ENCODE results near the gene LRCH3. TPM values are rescaled to one million over a fixed set of nuclear protein-coding genes. Genes with fewer than 3 reads are reported as not detected.

The LRCH3 gene
- total and polyA plus RNA-seq, 7 experiments from 2014 or later, result 13.5 to 75.5 (median 58.8) TPM

- Histone ChIP-seq H3K27ac (ENCODE audit: low read depth, low read length) (no peak overlapping the region), H3K36me3 (ENCODE audit: control insufficient read depth in 2 of 3, insufficient read depth in 3 of 3, low read length in 3 of 3) (peaks cover 9 to 43% (median 10%) of the 10 kb centered on the region in 3 experiments), H3K4me1 (ENCODE audit: control insufficient read depth in 2 of 2, insufficient read depth in 2 of 2, low read length in 2 of 2) (peaks cover 5 to 6% of the 10 kb centered on the region in 2 donors), H3K4me3 (ENCODE audit: low read length) (no peak overlapping the region), H3K27me3 (ENCODE audit: control insufficient read depth in 2 of 2, insufficient read depth in 2 of 2, low read length in 2 of 2) (no peaks in the 10 kb centered on the region), H3K9me3 (ENCODE audit: control insufficient read depth in 2 of 3, low read length in 3 of 3) (no peaks in the 10 kb centered on the region)
- H3K9me3 Mint-ChIP-seq, result peaks cover 0 to 2% (median 0%) of the 10 kb centered on the region in 11 donors
- peaks cover 5 to 15% (median 8%) of the 10 kb centered on the region in 7 donors for H3K4me1 Mint-ChIP-seq
- H3K36me3 Mint-ChIP-seq, result peaks cover 16 to 46% (median 37%) of the 10 kb centered on the region in 5 donors
- no peak overlapping the region for H3K4me3 Mint-ChIP-seq
- H3K27ac Mint-ChIP-seq, result peak overlapping the region in 2 of 9 donors; percentile 52
- intact Hi-C loops (cut with micrococcal nuclease), result no loop called here
- POLR2A ChIA-PET, result no interaction called here
- ATAC-seq, result no peak
- H3K27me3 Mint-ChIP-seq, result no peaks in the 10 kb centered on the region
- no peak for DNase-seq
- CTCF ChIA-PET, result no interaction called here
These were observed 82.3 kb downstream of the LRCH3 start for GRCh38 chr3:197873329-197873728.

- no peak for ATAC-seq
- Histone ChIP-seq H3K4me3 (ENCODE audit: low read length) (no peak overlapping the region), H3K36me3 (ENCODE audit: control insufficient read depth in 2 of 3, insufficient read depth in 3 of 3, low read length in 3 of 3) (peaks cover 9 to 46% (median 10%) of the 10 kb centered on the region in 3 experiments), H3K27me3 (ENCODE audit: control insufficient read depth in 2 of 2, insufficient read depth in 2 of 2, low read length in 2 of 2) (no peaks in the 10 kb centered on the region), H3K27ac (ENCODE audit: low read depth, low read length) (no peak overlapping the region), H3K9me3 (ENCODE audit: control insufficient read depth in 2 of 3, low read length in 3 of 3) (no peaks in the 10 kb centered on the region), H3K4me1 (ENCODE audit: control insufficient read depth in 2 of 2, insufficient read depth in 2 of 2, low read length in 2 of 2) (no peaks in the 10 kb centered on the region)
- CTCF ChIA-PET, result no interaction called here
- no peaks in the 10 kb centered on the region for H3K9me3 Mint-ChIP-seq
- peaks cover 0 to 15% (median 2%) of the 10 kb centered on the region in 7 donors for H3K4me1 Mint-ChIP-seq
- intact Hi-C loops (cut with micrococcal nuclease), result no loop called here
- POLR2A ChIA-PET, result interaction anchor here (0.6 kb wide), 1 partner anchor 661 kb away, joined by 3 read pairs; no protein-coding TSS in a partner anchor
- H3K27ac Mint-ChIP-seq, result peak overlapping the region in 1 of 9 donors; percentile 4
- peaks cover 16 to 51% (median 38%) of the 10 kb centered on the region in 5 donors for H3K36me3 Mint-ChIP-seq
- DNase-seq, result no peak
- no peaks in the 10 kb centered on the region for H3K27me3 Mint-ChIP-seq
- no peak overlapping the region for H3K4me3 Mint-ChIP-seq
These were observed 83.0 kb downstream of the LRCH3 start for GRCh38 chr3:197874064-197874463.

GRCh38 chr3:197874653-197875052 lies 83.6 kb downstream of the LRCH3 start:
- no peak overlapping the region for H3K4me3 ChIP-seq (ENCODE audit: low read length)
- ChIA-PET POLR2A (interaction anchor here (0.6 kb wide), 1 partner anchor 661 kb away, joined by 3 read pairs; no protein-coding TSS in a partner anchor), CTCF (no interaction called here)
- H3K27me3 ChIP-seq (ENCODE audit: control insufficient read depth in 2 of 2, insufficient read depth in 2 of 2, low read length in 2 of 2), result no peaks in the 10 kb centered on the region
- ATAC-seq (no peak), DNase-seq (no peak)
- H3K4me1 Mint-ChIP-seq, result peaks cover 0 to 15% (median 2%) of the 10 kb centered on the region in 7 donors
- peaks cover 16 to 51% (median 38%) of the 10 kb centered on the region in 5 donors for H3K36me3 Mint-ChIP-seq
- no peaks in the 10 kb centered on the region for H3K4me1 ChIP-seq (ENCODE audit: control insufficient read depth in 2 of 2, insufficient read depth in 2 of 2, low read length in 2 of 2)
- intact Hi-C loops (cut with micrococcal nuclease), result no loop called here
- no peaks in the 10 kb centered on the region for H3K9me3 Mint-ChIP-seq
- no peak overlapping the region for H3K27ac ChIP-seq (ENCODE audit: low read depth, low read length)
- H3K27ac Mint-ChIP-seq, result no peak overlapping the region
- no peaks in the 10 kb centered on the region for H3K9me3 ChIP-seq (ENCODE audit: control insufficient read depth in 2 of 3, low read length in 3 of 3)
- H3K27me3 Mint-ChIP-seq, result no peaks in the 10 kb centered on the region
- no peak overlapping the region for H3K4me3 Mint-ChIP-seq
- H3K36me3 ChIP-seq (ENCODE audit: control insufficient read depth in 2 of 3, insufficient read depth in 3 of 3, low read length in 3 of 3), result peaks cover 9 to 46% (median 10%) of the 10 kb centered on the region in 3 experiments

- intact Hi-C loops (cut with micrococcal nuclease), result no loop called here
- Mint-ChIP-seq H3K27ac (peak overlapping the region in 1 of 9 donors; percentile 83), H3K27me3 (no peaks in the 10 kb centered on the region), H3K4me1 (peaks cover 0 to 22% (median 9%) of the 10 kb centered on the region in 7 donors), H3K4me3 (peak overlapping the region in 1 of 10 donors; percentile 69), H3K9me3 (no peaks in the 10 kb centered on the region), H3K36me3 (peaks cover 16 to 49% (median 28%) of the 10 kb centered on the region in 5 donors)
- no peaks in the 10 kb centered on the region for H3K9me3 ChIP-seq (ENCODE audit: control insufficient read depth in 2 of 3, low read length in 3 of 3)
- peaks cover 5 to 36% (median 11%) of the 10 kb centered on the region in 3 experiments for H3K36me3 ChIP-seq (ENCODE audit: control insufficient read depth in 2 of 3, insufficient read depth in 3 of 3, low read length in 3 of 3)
- DNase-seq (no peak), ATAC-seq (no peak)
- no peaks in the 10 kb centered on the region for H3K4me1 ChIP-seq (ENCODE audit: control insufficient read depth in 2 of 2, insufficient read depth in 2 of 2, low read length in 2 of 2)
- POLR2A ChIA-PET, result no interaction called here
- H3K27me3 ChIP-seq (ENCODE audit: control insufficient read depth in 2 of 2, insufficient read depth in 2 of 2, low read length in 2 of 2), result no peaks in the 10 kb centered on the region
- H3K27ac ChIP-seq (ENCODE audit: low read depth, low read length), result no peak overlapping the region
- CTCF ChIA-PET, result no interaction called here
- H3K4me3 ChIP-seq (ENCODE audit: low read length), result no peak overlapping the region
These were observed 86.8 kb downstream of the LRCH3 start for GRCh38 chr3:197877902-197878301.

GRCh38 chr3:197878427-197878826 lies 87.4 kb downstream of the LRCH3 start:
- CTCF ChIA-PET, result no interaction called here
- Mint-ChIP-seq H3K36me3 (peaks cover 13 to 48% (median 25%) of the 10 kb centered on the region in 5 donors), H3K27ac (peak overlapping the region in 6 of 9 donors; percentile 38 to 83 (median 56)), H3K4me3 (peak overlapping the region in 1 of 10 donors; percentile 69), H3K27me3 (no peaks in the 10 kb centered on the region), H3K9me3 (no peaks in the 10 kb centered on the region), H3K4me1 (peaks cover 0 to 22% (median 9%) of the 10 kb centered on the region in 7 donors)
- Histone ChIP-seq H3K36me3 (ENCODE audit: control insufficient read depth in 2 of 3, insufficient read depth in 3 of 3, low read length in 3 of 3) (peaks cover 0 to 36% (median 11%) of the 10 kb centered on the region in 3 experiments), H3K27me3 (ENCODE audit: control insufficient read depth in 2 of 2, insufficient read depth in 2 of 2, low read length in 2 of 2) (no peaks in the 10 kb centered on the region), H3K4me3 (ENCODE audit: low read length) (no peak overlapping the region), H3K4me1 (ENCODE audit: control insufficient read depth in 2 of 2, insufficient read depth in 2 of 2, low read length in 2 of 2) (no peaks in the 10 kb centered on the region), H3K27ac (ENCODE audit: low read depth, low read length) (no peak overlapping the region), H3K9me3 (ENCODE audit: control insufficient read depth in 2 of 3, low read length in 3 of 3) (no peaks in the 10 kb centered on the region)
- intact Hi-C loops (cut with micrococcal nuclease), result no loop called here
- peak; percentile 24 for ATAC-seq
- peak in 1 of 9 donors; percentile 75 for DNase-seq
- POLR2A ChIA-PET, result no interaction called here

- no peak for DNase-seq
- intact Hi-C loops (cut with micrococcal nuclease), result no loop called here
- peaks cover 17 to 54% (median 30%) of the 10 kb centered on the region in 5 donors for H3K36me3 Mint-ChIP-seq
- ATAC-seq, result no peak
- H3K27ac Mint-ChIP-seq, result peak overlapping the region in 3 of 9 donors; percentile 17 to 38 (median 24)
- H3K4me3 Mint-ChIP-seq, result no peak overlapping the region
- H3K9me3 Mint-ChIP-seq, result no peaks in the 10 kb centered on the region
- no peaks in the 10 kb centered on the region for H3K27me3 Mint-ChIP-seq
- H3K4me3 ChIP-seq (ENCODE audit: low read length), result no peak overlapping the region
- H3K4me1 ChIP-seq (ENCODE audit: control insufficient read depth in 2 of 2, insufficient read depth in 2 of 2, low read length in 2 of 2), result no peaks in the 10 kb centered on the region
- no peaks in the 10 kb centered on the region for H3K9me3 ChIP-seq (ENCODE audit: control insufficient read depth in 2 of 3, low read length in 3 of 3)
- H3K4me1 Mint-ChIP-seq, result peaks cover 0 to 22% (median 9%) of the 10 kb centered on the region in 7 donors
- H3K27ac ChIP-seq (ENCODE audit: low read depth, low read length), result no peak overlapping the region
- POLR2A ChIA-PET, result interaction anchor here (0.7 kb wide), 1 partner anchor 23 kb away, joined by 5 read pairs; no protein-coding TSS in a partner anchor
- H3K36me3 ChIP-seq (ENCODE audit: control insufficient read depth in 2 of 3, insufficient read depth in 3 of 3, low read length in 3 of 3), result peaks cover 0 to 34% (median 7%) of the 10 kb centered on the region in 3 experiments
- no peaks in the 10 kb centered on the region for H3K27me3 ChIP-seq (ENCODE audit: control insufficient read depth in 2 of 2, insufficient read depth in 2 of 2, low read length in 2 of 2)
- CTCF ChIA-PET, result no interaction called here
These were observed 89.6 kb downstream of the LRCH3 start for GRCh38 chr3:197880491-197881269.

Data from naive thymus-derived CD4-positive, alpha-beta T cell (primary cell).